IPS-18c (cell line): ENCODE results near the gene CMIP.

Experiments used
- H3K4me3 ChIP-seq: 2 replicates; pipeline ENCODE4 v1.7.0; 2013; ENCODE audit warnings: low read depth, mild to moderate bottlenecking, low read length, moderate library complexity; ENCODE audit not compliant: insufficient read depth
- H3K9me3 ChIP-seq: one replicate; pipeline ENCODE4 v1.6.1; 2013; ENCODE audit warnings: mild to moderate bottlenecking, low read length, moderate library complexity; ENCODE audit not compliant: control insufficient read depth, insufficient read depth

CMIP gene

DNA sequence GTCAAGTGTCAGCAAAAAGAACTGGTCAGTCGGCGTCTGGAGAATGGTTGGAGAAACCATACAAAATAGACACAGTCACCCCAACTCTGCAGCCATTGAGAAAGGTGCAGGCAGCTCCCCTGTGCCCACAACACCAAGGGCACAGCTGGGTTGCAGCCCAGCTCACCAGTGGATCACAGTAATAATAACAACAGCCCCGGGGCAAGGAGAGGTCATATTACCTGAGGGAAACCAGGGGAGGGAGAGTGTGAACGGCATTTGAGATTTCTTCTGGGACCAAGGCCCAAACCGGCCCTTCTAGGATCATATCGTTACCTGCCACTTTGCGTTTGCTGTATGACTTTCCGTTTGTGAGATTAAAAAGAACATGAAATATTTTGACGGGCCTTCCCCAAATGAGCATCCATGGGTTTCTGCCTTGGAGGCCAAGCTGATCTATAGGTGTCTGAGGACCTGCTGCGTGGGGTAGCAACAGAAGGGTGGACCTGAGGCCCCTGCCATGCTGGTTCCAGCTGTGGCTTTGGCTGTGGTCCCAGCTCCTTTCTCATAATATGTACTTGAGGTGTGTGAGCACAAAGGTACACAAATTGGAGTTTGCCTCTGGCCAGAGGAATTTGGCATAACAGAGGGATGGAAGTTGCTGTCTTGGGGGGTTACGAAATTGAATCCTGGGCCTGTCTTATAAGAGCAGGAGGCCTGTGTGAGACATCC lies 154.6 kb downstream of the CMIP start:
- no peak overlapping the region for H3K4me3 ChIP-seq
- no peaks in the 10 kb centered on the region for H3K9me3 ChIP-seq

DNA sequence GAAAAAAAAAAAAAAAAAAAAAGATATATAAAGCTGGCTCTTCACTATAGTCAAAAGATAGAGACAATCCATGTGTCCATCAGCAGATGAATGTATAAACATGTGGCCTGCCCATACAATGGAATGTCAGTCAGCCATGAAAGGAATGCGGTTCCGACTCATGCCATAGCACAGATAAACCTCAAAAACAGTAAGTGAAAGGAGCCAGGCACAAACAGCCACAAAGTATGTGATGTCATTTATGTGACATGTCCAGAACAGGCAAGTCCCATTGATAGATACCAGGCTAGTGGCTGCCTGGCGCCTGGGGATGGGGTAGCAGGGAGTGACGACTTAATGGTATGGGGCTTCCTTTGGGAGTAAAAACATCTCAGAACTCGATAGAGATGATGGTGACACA lies 155.7 kb downstream of the CMIP start:
- no peak overlapping the region for H3K4me3 ChIP-seq
- no peaks in the 10 kb centered on the region for H3K9me3 ChIP-seq

DNA sequence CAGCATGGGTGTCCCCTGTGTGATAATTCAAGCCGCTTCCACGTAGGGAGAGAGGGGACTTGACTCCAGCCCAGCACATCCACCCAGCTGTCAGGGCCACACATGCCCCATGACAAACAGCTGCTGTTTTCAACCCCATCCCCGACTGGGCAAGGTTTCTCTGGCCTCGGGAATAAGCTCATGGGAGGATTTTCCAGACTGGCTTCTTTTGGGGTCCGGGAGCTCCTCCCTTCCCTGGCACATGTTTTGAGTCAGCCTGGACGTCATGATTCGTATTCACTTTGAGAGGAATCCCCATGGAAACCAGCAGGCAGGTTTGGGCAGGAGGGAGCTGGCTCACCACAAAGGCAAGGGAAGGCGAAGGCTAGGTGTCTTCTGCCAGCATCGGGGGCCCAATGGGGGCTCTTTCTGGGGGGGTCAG lies 156.4 kb downstream of the CMIP start:
- Histone ChIP-seq H3K9me3 (no peaks in the 10 kb centered on the region), H3K4me3 (no peak overlapping the region)

DNA sequence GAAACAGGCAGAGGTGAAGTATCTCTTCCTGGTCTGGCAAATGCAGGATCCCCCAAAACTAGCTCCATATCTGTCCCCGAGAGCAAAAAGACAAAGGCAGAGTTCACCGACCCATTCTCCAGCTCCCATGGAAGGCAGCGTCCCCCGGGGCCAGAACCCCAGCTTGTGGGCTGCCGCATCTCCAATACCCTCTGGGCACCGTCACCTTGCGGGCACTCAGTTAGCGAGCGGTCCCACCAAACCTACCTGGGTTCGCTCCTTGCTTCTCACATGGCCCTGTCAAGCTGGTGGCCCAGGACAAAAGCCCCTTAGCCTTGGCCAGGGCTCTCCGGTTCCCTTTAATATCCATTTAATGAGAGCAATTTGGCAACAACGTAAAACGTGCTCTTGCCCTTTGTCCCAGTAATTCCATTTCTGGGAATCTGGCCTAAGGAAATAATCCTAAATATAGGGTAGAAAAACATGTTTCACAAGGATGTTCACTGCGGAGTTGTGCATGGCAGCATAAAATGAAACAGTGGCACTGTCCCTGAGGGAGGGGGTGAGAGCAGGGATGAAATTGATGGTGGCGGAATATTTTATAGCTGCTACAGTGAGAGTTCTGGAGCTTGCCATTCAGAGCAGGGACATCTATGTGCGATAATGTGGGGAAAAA lies 157.1 kb downstream of the CMIP start:
- no peak overlapping the region for H3K4me3 ChIP-seq

DNA sequence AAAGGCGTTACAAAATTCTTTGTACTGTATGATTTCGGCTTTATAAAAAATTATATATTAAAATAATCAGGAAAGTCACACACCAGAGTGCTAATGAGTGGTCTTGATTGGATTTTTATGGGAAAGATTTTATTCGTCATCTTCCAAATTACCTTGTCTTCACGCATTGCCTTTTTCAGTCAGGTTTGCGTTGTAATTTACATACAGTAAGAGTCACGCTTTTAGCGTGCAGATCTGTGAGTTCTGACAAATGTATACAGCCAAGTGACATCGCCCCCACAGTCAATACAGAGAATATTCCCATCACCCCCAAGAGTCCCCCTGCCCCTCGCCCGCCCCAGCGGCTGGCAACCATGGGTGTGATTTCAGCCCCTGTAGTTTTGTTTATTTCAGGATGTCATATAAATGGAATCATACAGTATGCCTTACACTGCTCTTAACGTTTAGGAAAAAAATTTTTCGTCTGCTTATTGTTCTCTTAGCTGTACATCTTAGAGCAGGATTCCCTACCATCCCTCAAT lies 157.7 kb downstream of the CMIP start:
- no peak overlapping the region for H3K4me3 ChIP-seq
- H3K9me3 ChIP-seq: no peaks in the 10 kb centered on the region

More for the DNA sequence above, 157.1 kb downstream of the CMIP start:
- H3K9me3 ChIP-seq: no peaks in the 10 kb centered on the region

DNA sequence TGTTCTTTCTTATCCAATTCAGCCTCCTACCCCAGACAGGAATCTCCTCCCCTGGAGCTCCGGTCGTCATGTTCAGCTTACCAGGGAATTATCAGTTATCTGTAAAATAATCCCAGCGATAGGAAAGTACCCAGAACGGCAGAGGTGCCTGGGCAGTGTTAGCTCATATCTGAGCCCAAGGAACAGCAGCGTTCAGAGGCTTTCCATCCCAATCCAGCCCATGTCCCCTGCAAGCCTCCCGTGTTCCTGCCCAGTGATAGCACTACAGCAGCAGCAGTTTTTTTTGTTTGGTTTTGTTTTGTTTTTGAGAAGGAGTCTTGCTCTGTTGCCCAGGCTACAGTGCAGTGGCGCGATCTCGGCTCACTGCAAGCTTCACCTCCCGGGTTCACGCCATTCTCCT lies 158.2 kb downstream of the CMIP start:
- H3K9me3 ChIP-seq: no peaks in the 10 kb centered on the region
- H3K4me3 ChIP-seq: no peak overlapping the region

DNA sequence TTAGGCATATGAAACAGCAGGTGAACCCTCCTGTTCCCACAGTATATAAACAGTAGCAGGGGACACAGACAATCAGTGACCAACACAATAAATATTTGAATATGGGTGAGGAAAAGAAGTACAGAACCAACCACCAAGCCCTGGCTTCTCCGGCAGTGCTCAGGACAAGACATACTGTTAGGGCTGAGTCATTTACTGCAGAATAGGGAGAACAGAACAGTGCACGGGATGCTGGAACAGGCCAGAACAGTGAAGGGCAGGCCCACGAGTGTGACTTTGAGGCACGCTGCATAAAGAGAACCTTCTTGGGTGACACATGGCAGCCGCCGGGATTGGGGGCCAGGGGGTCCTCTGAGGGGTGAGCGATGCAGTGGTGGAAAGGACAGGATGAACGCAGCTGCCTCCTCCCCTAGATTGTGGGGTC lies 160.4 kb downstream of the CMIP start:
- Histone ChIP-seq H3K9me3 (no peaks in the 10 kb centered on the region), H3K4me3 (no peak overlapping the region)

DNA sequence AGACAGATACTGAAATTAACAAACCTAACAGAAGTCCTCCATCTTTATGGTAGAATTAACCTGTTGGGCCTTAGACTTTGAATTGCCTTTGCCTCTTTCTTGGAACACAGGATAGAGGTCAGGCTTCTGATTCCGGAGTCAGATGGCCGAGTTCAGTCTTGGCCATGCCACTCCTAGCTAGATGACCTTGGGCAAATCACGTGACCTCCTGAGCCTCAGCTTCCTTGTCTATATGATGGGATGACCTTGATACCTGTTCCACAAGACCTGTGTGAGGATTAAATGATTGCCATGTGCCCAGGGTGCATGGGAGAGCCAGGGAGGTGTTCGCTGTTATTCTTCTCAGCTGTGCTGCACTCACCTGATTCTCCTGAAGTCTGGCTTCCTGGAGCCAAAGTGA lies 161.4 kb downstream of the CMIP start:
- H3K4me3 ChIP-seq: no peak overlapping the region
- H3K9me3 ChIP-seq: no peaks in the 10 kb centered on the region

DNA sequence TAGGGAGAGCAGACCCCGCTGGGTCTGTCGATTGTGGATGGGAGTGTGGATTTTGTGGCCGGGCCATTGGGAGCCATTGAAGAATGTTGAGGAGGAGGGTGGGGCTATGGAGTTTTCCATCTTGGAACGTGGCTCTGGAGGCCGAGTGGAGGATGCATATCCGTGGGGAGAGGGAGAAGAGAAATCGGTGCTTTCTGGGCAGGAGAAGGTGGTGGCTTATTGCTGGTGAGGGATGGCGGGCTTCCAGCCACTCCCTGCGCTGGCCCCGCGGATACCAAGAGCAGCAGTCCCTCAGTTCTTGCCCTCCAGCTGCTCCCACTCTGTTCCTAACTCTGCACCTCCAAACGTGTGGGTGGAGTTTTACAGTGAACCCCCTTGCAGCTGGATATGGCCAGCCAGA lies 162.4 kb downstream of the CMIP start:
- Histone ChIP-seq H3K4me3 (no peak overlapping the region), H3K9me3 (no peaks in the 10 kb centered on the region)

DNA sequence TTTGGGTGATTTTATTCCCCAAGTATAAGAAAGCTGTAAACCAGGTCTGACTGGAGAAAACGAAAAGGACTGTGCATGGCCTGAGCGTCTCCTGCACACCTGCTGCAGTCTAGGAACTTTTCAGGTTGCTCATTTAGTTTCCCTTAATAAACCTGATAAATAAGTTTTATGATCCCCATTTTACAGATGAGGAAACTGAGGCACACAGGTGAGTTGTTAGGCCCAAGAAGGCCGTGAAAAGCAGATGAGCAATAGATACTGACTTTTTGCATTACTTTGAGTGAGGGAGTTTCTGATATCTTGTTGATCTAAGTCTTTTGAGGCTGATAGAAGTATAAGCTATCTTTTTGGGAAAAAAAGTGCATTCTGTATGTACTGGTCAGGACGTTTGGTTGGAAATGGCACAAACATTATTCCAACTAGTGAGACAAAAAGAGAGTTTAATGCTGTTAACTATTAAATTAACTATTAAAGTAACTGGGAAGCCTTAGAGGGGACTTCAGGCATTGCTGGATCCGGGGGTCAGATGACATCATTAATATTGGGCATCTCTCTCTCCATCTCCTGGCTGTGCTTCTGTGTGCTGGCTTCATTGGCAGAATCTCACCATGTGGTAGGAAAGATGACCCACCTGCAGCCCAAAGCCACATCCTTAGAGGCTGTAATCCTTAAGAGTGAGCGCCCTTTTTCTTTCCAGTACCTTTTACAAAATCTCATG lies 163.4 kb downstream of the CMIP start:
- Histone ChIP-seq H3K9me3 (no peaks in the 10 kb centered on the region), H3K4me3 (no peak overlapping the region)

DNA sequence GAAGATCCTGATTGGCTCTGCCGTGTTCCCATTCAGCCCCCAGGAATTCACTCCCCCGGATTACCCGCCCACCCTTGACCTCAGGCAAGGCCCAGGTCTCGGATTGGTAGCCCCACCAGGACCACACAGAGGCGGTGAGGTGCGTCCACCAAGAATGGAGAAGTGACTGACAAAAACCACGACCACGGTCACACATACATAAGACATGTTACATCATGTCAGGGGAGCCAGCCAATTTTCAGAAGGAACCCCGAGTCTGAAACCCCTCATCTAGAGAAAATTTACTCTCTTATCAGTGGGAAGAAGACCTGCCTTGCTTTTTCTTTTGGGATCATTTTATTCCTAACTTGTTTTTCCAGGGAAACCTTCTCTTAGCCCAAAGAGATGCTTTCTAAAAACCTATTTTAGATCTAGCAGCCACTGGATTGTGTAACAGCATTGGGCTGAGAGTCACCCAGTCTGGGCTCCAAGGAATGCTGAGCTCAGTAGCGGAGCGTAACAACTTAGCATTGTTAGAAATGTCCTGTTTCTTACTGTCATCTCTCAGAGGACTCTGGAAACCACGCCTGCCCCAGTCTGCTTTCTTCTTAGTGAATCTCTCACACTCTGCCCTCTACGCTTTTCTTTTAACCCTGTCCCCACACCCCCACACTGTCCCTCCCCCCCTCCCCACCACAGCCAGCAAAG lies 164.1 kb downstream of the CMIP start:
- H3K9me3 ChIP-seq: no peaks in the 10 kb centered on the region
- H3K4me3 ChIP-seq: no peak overlapping the region

DNA sequence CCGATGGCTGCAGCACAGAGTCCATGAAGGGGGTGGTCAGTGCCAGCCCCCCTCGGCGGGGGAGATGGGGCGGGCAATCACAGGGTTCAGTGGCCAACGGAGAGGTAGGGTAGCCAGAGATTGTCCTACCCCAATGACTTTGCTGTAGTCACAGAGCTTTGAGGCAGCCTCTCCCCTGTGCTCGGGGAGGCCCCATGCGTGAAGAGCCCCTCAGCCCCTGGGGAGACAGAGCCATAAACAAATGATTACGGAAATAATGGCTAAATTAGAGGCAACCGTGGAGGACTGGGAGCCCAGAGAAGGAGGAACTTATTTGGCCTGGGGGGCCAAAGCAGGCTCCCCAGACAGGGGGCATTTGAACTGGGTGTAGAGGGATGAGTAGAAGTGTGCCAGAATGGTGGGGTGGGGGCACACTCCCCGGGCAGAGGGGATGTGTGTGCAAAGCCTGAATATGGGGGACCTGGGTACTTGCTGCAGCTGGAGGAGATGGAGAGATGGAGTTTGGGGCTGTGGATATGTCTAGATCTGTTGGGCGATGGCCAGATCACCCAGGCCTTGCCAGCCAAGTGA lies 164.8 kb downstream of the CMIP start:
- Histone ChIP-seq H3K4me3 (no peak overlapping the region), H3K9me3 (no peaks in the 10 kb centered on the region)

DNA sequence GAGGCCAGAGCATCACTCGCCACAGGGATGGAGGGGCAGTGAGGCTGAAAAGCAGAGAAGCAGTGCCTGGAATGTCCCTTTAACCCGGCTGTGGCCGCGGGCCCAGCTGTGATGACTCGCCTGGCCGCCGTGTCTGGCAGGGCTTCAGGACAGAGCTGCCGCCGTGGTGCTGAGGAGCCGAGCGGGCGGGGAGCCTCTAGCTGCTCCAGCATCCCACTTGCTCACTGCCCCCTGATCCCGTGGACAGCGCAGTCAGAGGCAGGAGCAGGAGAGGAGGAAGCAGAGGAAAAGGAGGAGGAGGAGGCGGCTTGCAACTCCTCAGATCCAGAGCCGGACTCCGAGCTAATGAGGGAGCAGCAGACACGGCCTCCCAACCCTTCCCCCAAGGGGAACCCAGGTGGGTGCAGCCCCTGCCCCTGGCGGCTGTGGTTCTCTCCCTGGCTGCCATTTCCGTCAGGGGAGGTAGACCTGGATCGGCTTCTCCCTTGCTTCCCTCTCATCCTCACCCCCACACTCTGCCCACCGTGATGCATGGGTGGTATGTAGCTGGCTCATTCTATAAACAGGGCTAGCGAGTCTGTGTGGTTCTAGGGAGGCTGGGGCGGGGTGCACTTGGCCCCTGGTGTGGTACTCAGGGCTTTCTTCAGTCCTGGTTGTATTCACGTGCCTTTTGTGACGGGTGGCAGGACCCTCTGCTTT lies 165.7 kb downstream of the CMIP start:
- Histone ChIP-seq H3K9me3 (no peaks in the 10 kb centered on the region), H3K4me3 (no peak overlapping the region)

DNA sequence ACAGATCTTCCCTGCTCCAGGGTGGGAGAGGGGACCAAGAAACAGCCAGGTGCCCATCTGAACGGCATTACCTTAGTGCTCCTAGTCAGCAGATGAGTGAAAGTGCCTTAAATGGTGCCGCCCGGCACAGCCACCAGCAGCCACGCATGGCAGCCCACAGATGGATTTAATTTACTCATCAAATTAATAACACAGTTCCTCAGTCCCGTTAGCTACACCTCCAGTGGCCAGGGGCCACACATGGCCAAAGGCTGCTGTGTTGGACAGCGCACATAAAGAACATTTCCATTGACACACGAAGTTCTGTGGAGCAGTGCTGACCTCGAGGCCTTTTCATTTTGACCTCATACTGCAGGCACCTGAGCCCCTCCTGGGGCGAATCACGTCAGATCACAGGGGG lies 166.3 kb downstream of the CMIP start:
- Histone ChIP-seq H3K4me3 (no peak overlapping the region), H3K9me3 (no peaks in the 10 kb centered on the region)

DNA sequence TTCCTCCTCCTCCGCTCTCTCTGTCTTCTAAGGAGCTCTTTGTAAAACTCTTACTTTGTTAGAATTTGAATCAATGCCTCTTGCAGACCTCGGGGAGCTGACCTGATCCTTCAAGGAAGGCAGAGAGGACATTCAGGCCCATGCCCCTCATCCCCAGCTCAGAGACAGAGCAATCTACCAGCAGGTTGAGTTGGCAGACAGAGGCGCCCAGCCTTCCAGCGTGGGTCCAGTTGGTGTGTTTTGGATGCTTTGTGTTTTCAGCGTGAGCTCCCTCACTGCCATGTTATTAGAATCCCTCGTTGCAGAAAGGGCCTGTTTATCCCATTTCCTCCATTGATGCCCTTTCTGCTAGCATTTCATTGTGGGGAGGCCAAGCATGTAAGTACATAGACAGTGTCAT lies 167.1 kb downstream of the CMIP start:
- H3K9me3 ChIP-seq: no peaks in the 10 kb centered on the region
- H3K4me3 ChIP-seq: no peak overlapping the region

DNA sequence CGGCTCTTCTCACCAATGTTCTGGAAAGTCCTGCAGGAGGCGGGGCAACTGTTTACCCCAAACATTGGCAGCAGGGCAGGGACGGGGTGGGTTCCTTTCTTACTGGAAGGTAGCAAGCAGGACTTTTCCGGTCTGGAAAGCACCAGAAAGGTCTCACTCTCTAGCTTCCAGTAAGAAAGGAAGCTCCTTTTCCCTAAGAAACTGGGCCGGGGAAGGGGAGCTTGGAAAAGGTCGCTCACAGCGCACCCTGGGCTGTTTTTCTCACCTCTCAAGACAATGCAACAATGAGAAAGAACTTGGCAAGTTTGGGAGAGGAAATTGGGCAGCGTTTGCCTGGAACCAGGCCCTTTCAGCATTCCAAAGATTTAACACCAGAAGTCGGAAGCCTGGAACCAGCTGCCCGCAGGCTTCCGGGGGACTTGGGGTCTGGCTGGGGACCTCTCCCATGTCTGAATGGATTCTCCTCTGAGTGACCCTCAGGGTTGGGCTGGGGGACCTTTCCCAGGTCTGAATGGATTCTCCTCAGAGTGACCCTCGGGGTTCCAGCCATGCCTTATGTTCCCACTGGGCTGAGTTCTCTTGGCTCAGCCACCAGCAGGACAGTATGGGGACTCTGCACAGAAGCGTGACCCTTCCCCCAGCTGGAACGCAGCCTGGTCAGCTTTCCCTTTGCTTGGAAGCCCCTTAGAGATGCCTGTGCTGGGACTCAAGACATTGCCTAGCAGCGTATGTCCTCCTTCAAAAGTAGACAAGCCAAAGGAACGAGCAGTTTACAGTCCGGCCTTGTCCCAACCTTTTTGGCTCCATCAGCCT lies 167.9 kb downstream of the CMIP start:
- Histone ChIP-seq H3K4me3 (no peak overlapping the region), H3K9me3 (no peaks in the 10 kb centered on the region)
